ENCODE results near the gene CHD3.
"Not testable (repeated sequence)": the region's sequence is repeated elsewhere in the genome, so short reads cannot be mapped to it uniquely, and the experiment has no call there.

The CHD3 gene

GRCh38 chr17:7850701-7851437 is 37.7 kb upstream of the CHD3 start:
- DNase-seq, result no peak

GRCh38 chr17:7851438-7852261 is 36.9 kb upstream of the CHD3 start:
- DNase-seq, result peak; percentile 88

GRCh38 chr17:7852262-7852670 is 36.3 kb upstream of the CHD3 start:
- no peak for DNase-seq

GRCh38 chr17:7852919-7853690 is 35.5 kb upstream of the CHD3 start:
- DNase-seq, result no peak

- DNase-seq, result no peak
Measured at GRCh38 chr17:7853691-7854038, 34.9 kb upstream of the CHD3 start.

GRCh38 chr17:7854078-7854777 is 34.4 kb upstream of the CHD3 start:
- DNase-seq, result no peak

- DNase-seq, result no peak
Measured at GRCh38 chr17:7854851-7855659, 33.5 kb upstream of the CHD3 start, which contains the start of gene TMEM88. Gene TMEM88, plus strand, starts transcription at chr17:7855066. Its CDS starts 9 bp downstream, at chr17:7855075.

- DNase-seq, result no peak
Measured at GRCh38 chr17:7855660-7856010, 33.0 kb upstream of the CHD3 start.

GRCh38 chr17:7856011-7856810 is 32.4 kb upstream of the CHD3 start:
- DNase-seq, result no peak

GRCh38 chr17:7856811-7857712 is 31.5 kb upstream of the CHD3 start, which contains the start of gene NAA38:
Gene NAA38, minus strand, starts transcription at chr17:7857559. Its CDS starts 96 bp downstream, at chr17:7857463.
- DNase-seq, result peak; percentile 97

- peak; percentile 89 for DNase-seq
Measured at GRCh38 chr17:7857713-7858521, 30.7 kb upstream of the CHD3 start, which contains the start of gene CYB5D1. Gene CYB5D1, plus strand, starts transcription at chr17:7858003. Its CDS starts 132 bp downstream, at chr17:7858135.

- peak; percentile 11 for DNase-seq
Measured at GRCh38 chr17:7858522-7858810, 30.1 kb upstream of the CHD3 start.

GRCh38 chr17:7859028-7859427 is 29.6 kb upstream of the CHD3 start:
- no peak for DNase-seq

- DNase-seq, result peak; percentile 53
Measured at GRCh38 chr17:7862692-7863437, 25.7 kb upstream of the CHD3 start.

- DNase-seq, result not testable (repeated sequence)
Measured at GRCh38 chr17:7864384-7864783, 24.2 kb upstream of the CHD3 start.

GRCh38 chr17:7864995-7865650 is 23.5 kb upstream of the CHD3 start:
- DNase-seq, result no peak

- no peak for DNase-seq
Measured at GRCh38 chr17:7867881-7868329, 20.7 kb upstream of the CHD3 start.

- DNase-seq, result no peak
Measured at GRCh38 chr17:7873051-7873450, 15.5 kb upstream of the CHD3 start.
